Stomach (tissue), 9 donors: ENCODE data around the gene ELOVL5. TPM values are rescaled to one million over a fixed set of nuclear protein-coding genes. Genes with fewer than 3 reads are reported as not detected.

Experiments
- DNase-seq, 2 donors: peaks; one replicate each; pipeline versions ENCODE4 v3.0.0 to v3.0.0-alpha.2; 2013 to 2019
- H3K27ac ChIP-seq, 5 donors: fragments of 200-600 bp in 4 of 5; sonication (generic) in 4 of 5; one replicate each; pipeline ENCODE4 v1.5.1; 2013 to 2019; ENCODE audit warnings: mild to moderate bottlenecking in 1 of 5, moderate library complexity in 1 of 5
- H3K27me3 ChIP-seq, 3 donors: fragments of 200-600 bp; sonication (generic); one replicate each; pipeline ENCODE4 v1.5.1; 2017 to 2019; ENCODE audit warnings: mixed run types in 1 of 3
- H3K36me3 ChIP-seq, 4 donors: fragments of 200-600 bp; sonication (generic); 1 replicate in 3 of 4; 2 replicates in 1 of 4; pipeline ENCODE4 v1.5.1; 2016 to 2019
- H3K4me1 ChIP-seq, 4 donors: fragments of 200-600 bp; sonication (generic); one replicate each; pipeline ENCODE4 v1.5.1; 2016 to 2019
- H3K4me3 ChIP-seq, 4 donors: fragments of 200-600 bp; sonication (generic) in 3 of 4; one replicate each; pipeline ENCODE4 v1.5.1; 2016 to 2019; ENCODE audit warnings: mild to moderate bottlenecking in 1 of 4
- H3K9me3 ChIP-seq, 4 donors: fragments of 200-600 bp; sonication (generic); one replicate each; pipeline ENCODE4 v1.5.1; 2016 to 2019
- CTCF ChIP-seq, 7 experiments: fragments of 450-650 bp in 4 of 7; fragments of 200-600 bp in 3 of 7; sonication (generic) in 3 of 7; IDR thresholded peaks; one replicate each; pipeline ENCODE4 v1.5.1; 2016 to 2019; ENCODE audit warnings: antibody characterized with exemption in 7 of 7, control low read depth in 2 of 7, mild to moderate bottlenecking in 1 of 7
- EP300 ChIP-seq: sonication (generic); formaldehyde crosslinking; IDR thresholded peaks from one replicate; pipeline ENCODE4 v1.6.1; 2017; ENCODE audit warnings: antibody characterized with exemption
- POLR2A ChIP-seq, 4 donors: fragments of 450-650 bp; IDR thresholded peaks; one replicate each; pipeline ENCODE4 v1.6.1; 2016; ENCODE audit warnings: antibody characterized with exemption in 4 of 4, control low read depth in 2 of 4, mild to moderate bottlenecking in 1 of 4, moderate library complexity in 1 of 4
- POLR2AphosphoS5 ChIP-seq, 3 donors: sonication (generic); formaldehyde crosslinking; IDR thresholded peaks; one replicate each; pipeline ENCODE4 v1.6.1; 2016; ENCODE audit warnings: antibody characterized with exemption in 3 of 3
- WGBS, 5 donors: extraction: QIAGEN DNeasy Blood & Tissue Kit in 3 of 5; methylation state at CpG; one replicate each; pipeline versions ENCODE4 v1.1.5 to v1.1.7; 2013 to 2018; 5-methylcytosine and 5-hydroxymethylcytosine counted together
- intact Hi-C: fragments of 100-400 bp; cut with DNase I; formaldehyde crosslinking; loops from one replicate; pipeline ENCODE4 v1.15.1; 2023; ENCODE audit warnings: low total_unique reads
- polyA plus RNA-seq, 3 donors: library from polyadenylated mRNA; stranded (reverse); fragments of 200-250 nt; gene quantifications; one replicate each; pipeline ENCODE4 v1.2.3, GENCODE V29; 2013
- total RNA-seq, 5 donors: library from RNA; depleted of rRNA; stranded (reverse); fragments of >200 nt; gene quantifications; one replicate each; pipeline versions ENCODE4 v1.1.0 to v1.2.3, GENCODE V29; 2014 to 2016
- donor health status: healthy with polysubstance abuse.
- donor health status: Bipolar disorder and iron deficiency.
- donor health status: healthy.

Gene ELOVL5
- total and polyA plus RNA-seq, 8 donors, result 2.6 to 57.8 (median 12.8) TPM

- Histone ChIP-seq H3K4me1 (no peaks in the 10 kb centered on the region), H3K27ac (no peak overlapping the region), H3K4me3 (no peak overlapping the region), H3K27me3 (no peaks in the 10 kb centered on the region), H3K9me3 (peaks cover 0 to 3% (median 0%) of the 10 kb centered on the region in 4 donors), H3K36me3 (no peaks in the 10 kb centered on the region)
- intact Hi-C loops, result no loop called here
- WGBS, 5 donors, result 45 to 75% (median 62%) methylated on average over 3 of the region's 3 CpGs
- TF ChIP-seq POLR2A (IDR thresholded peaks at IDR 0.05) (no peak), CTCF (IDR thresholded peaks at IDR 0.05) (no peak), POLR2AphosphoS5 (IDR thresholded peaks at IDR 0.05) (no peak), EP300 (no peak)
- DNase-seq, result no peak
These were observed 112.5 kb downstream of the ELOVL5 start for GRCh38 chr6:53236241-53236640.

- Histone ChIP-seq H3K4me3 (no peak overlapping the region), H3K4me1 (no peaks in the 10 kb centered on the region), H3K27ac (no peak overlapping the region), H3K9me3 (no peaks in the 10 kb centered on the region), H3K36me3 (no peaks in the 10 kb centered on the region), H3K27me3 (no peaks in the 10 kb centered on the region)
- WGBS, 5 donors, result 81 to 95% (median 93%) methylated on average over 5 of the region's 5 CpGs
- TF ChIP-seq POLR2A (IDR thresholded peaks at IDR 0.05) (no peak), CTCF (IDR thresholded peaks at IDR 0.05) (no peak), EP300 (no peak), POLR2AphosphoS5 (IDR thresholded peaks at IDR 0.05) (no peak)
- intact Hi-C loops, result no loop called here
- no peak for DNase-seq
These were observed 113.2 kb downstream of the ELOVL5 start for GRCh38 chr6:53235508-53235907.

GRCh38 chr6:53233309-53233708 is 115.4 kb downstream of the ELOVL5 start:
- no peaks in the 10 kb centered on the region for H3K36me3 ChIP-seq
- TF ChIP-seq POLR2AphosphoS5 (IDR thresholded peaks at IDR 0.05) (no peak), POLR2A (IDR thresholded peaks at IDR 0.05) (no peak), CTCF (IDR thresholded peaks at IDR 0.05) (no peak), EP300 (no peak)
- intact Hi-C loops, result no loop called here
- H3K9me3 ChIP-seq, result no peaks in the 10 kb centered on the region
- H3K4me3 ChIP-seq, result no peak overlapping the region
- H3K27me3 ChIP-seq, result no peaks in the 10 kb centered on the region
- 64 to 82% (median 72%) methylated on average over 4 of the region's 4 CpGs for WGBS, 5 donors
- DNase-seq, result no peak
- no peak overlapping the region for H3K27ac ChIP-seq
- no peaks in the 10 kb centered on the region for H3K4me1 ChIP-seq

- Histone ChIP-seq H3K4me3 (no peak overlapping the region), H3K36me3 (no peaks in the 10 kb centered on the region), H3K9me3 (no peaks in the 10 kb centered on the region), H3K27ac (no peak overlapping the region), H3K27me3 (no peaks in the 10 kb centered on the region), H3K4me1 (no peaks in the 10 kb centered on the region)
- intact Hi-C loops, result no loop called here
- 77 to 87% (median 87%) methylated on average over 10 of the region's 10 CpGs for WGBS, 5 donors
- no peak for DNase-seq
- no peak for TF ChIP-seq CTCF (IDR thresholded peaks at IDR 0.05)
- no peak for TF ChIP-seq POLR2A (IDR thresholded peaks at IDR 0.05)
- TF ChIP-seq POLR2AphosphoS5 (IDR thresholded peaks at IDR 0.05), result no peak
- no peak for TF ChIP-seq EP300
These were observed 117.8 kb downstream of the ELOVL5 start for GRCh38 chr6:53230775-53231467.
